Activated CD4-positive, alpha-beta T cell treated with anti-CD3 and anti-CD28 coated beads, Interleukin-2, amount 50 U/mL, for 48 hours (primary cell): ENCODE measurements around the gene STEAP3.

ENCODE experiments used
- DNase-seq, 2 experiments: peaks; one replicate each; pipeline ENCODE4 v3.0.0-alpha.2; 2020

Gene STEAP3

GRCh38 chr2:119249855-119250717 lies 26.5 kb downstream of the STEAP3 start:
- DNase-seq = no peak

DNA sequence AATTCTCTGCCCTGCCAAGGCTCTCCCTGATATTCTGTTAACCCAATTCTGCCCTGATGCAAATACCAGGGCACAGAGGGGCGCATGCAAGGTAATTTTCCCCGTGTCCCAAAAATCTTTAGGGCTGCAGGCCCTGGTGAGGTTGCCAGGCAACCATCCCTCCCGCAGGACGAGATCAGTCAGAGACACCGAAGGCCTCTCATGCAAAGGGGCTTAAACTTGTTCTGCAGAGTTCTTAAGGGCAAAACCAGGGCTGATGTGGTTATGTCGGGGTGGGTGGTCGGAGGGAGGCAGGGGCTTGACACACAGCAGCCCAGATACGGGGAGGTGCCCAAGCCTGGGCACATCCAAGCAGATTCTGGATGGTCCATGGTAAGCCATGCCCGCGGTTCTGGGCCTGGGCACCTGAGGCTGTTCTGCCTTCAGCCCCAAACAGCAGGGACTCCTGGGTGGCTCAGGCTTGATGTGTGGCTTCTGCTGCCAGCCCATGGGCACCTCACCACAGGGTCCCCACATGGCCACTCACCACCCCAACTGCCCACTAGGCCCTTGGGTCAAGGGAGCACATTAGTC lies 27.2 kb downstream of the STEAP3 start:
- DNase-seq = no peak

DNA sequence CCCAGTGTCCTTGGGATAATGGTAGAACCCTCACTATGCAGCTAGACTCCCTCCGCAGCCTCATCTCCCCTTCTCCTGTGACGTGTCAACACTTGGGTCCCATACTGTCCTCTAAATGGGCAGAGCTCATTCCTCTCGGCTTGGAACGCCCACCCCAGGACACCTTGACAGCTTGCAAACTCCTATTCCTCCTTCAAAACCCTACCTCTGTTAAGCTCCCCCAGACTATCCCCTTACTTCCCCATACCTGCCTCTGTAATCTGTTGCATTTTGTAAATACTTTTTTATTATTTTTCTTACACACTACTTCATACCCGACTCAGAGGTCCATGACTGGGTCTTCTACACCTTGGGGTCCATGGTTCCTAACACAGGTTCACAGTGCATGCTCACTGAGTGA lies 28.0 kb downstream of the STEAP3 start:
- no peak for DNase-seq

GRCh38 chr2:119252186-119253113 lies 28.8 kb downstream of the STEAP3 start:
- DNase-seq = no peak

GRCh38 chr2:119253114-119253702 lies 29.6 kb downstream of the STEAP3 start:
- DNase-seq = no peak

DNA sequence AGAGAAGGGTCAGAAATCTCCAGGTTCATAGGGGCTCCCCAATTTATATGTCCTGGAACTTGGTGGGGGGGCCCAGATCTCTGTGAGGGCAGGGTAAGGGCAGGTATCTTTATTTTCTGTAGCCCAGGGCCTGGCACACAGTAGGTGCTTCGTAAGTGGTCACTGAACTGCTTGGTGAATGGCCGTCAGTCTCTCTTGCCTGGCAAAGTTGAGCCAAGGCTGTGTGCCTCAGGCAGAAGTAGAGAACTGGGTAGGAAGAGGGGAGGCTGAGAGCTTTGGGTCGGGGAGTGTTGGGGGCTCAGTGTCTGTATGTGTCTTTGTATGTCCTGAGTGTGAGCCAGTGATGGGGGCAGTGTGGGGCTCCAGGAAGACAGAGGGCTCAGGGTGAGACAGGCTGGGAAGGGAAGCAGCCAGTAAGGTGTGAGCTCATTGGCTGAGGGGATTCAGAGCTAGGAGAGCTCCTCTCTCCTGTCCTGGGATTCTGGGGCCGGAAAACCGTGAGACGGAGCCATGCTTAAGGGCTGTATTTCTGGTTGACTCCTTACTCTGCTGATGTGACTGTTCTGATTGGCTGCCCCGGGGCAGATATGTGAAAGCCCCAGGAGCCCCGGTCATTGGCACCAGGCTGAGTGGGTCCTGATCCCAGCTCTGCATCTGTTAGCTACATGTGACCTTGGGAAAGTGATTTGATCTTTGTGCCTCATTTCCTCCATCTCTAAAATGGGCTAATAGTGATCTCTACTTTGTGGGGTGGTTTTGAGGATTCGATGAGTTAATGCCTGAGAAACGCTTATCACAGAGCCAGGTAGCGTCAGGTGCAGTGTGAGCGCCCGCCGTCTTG lies 30.3 kb downstream of the STEAP3 start:
- no peak for DNase-seq

- no peak for DNase-seq
These were observed 31.0 kb downstream of the STEAP3 start for GRCh38 chr2:119254601-119255080.

GRCh38 chr2:119255760-119256581 lies 32.3 kb downstream of the STEAP3 start:
- no peak for DNase-seq

- DNase-seq = no peak
These were observed 32.9 kb downstream of the STEAP3 start for GRCh38 chr2:119256582-119256921.

- DNase-seq = no peak
These were observed 33.6 kb downstream of the STEAP3 start for GRCh38 chr2:119257198-119257597.

DNA sequence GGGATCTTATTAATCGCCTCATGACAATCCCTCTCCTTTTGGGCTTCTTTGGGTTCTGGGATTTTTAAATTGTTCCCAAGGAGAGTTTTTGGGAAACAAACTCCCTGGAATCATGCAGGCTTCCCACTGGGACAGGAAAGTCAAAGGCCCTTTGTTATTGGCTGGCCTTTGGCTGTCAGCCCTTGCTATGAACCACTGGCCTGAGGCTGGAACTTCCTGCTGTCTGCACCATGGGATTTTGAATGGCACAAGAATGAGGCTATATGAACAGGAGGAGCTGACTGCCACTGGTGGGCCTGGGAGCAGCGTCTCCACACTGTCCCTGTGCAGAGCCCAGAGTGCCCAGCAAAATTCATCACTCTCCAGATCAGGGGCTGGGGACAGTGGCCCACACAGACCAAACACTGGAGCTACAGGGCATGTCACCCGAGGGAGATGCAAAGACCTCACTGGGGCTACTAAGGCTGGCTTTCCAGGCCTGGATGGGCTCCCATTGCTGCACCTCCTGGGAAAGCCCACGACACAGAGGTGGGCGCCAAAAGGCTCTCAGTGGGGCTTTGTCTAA lies 35.7 kb downstream of the STEAP3 start:
- DNase-seq = no peak

- DNase-seq = no peak
These were observed 37.2 kb downstream of the STEAP3 start for GRCh38 chr2:119260646-119261492.

GRCh38 chr2:119261493-119262225 lies 38.0 kb downstream of the STEAP3 start:
- no peak for DNase-seq

DNA sequence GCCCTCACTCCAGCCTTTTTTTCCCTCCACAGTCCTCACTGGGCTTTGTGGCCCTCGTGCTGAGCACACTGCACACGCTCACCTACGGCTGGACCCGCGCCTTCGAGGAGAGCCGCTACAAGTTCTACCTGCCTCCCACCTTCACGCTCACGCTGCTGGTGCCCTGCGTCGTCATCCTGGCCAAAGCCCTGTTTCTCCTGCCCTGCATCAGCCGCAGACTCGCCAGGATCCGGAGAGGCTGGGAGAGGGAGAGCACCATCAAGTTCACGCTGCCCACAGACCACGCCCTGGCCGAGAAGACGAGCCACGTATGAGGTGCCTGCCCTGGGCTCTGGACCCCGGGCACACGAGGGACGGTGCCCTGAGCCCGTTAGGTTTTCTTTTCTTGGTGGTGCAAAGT lies 39.4 kb downstream of the STEAP3 start:
- no peak for DNase-seq

DNA sequence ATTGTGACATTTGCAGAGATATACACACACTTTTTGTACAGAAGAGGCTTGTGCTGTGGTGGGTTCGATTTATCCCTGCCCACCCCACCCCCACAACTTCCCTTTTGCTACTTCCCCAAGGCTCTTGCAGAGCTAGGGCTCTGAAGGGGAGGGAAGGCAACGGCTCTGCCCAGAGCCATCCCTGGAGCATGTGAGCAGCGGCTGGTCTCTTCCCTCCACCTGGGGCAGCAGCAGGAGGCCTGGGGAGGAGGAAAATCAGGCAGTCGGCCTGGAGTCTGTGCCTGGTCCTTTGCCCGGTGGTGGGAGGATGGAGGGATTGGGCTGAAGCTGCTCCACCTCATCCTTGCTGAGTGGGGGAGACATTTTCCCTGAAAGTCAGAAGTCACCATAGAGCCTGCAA lies 40.0 kb downstream of the STEAP3 start:
- no peak for DNase-seq

DNA sequence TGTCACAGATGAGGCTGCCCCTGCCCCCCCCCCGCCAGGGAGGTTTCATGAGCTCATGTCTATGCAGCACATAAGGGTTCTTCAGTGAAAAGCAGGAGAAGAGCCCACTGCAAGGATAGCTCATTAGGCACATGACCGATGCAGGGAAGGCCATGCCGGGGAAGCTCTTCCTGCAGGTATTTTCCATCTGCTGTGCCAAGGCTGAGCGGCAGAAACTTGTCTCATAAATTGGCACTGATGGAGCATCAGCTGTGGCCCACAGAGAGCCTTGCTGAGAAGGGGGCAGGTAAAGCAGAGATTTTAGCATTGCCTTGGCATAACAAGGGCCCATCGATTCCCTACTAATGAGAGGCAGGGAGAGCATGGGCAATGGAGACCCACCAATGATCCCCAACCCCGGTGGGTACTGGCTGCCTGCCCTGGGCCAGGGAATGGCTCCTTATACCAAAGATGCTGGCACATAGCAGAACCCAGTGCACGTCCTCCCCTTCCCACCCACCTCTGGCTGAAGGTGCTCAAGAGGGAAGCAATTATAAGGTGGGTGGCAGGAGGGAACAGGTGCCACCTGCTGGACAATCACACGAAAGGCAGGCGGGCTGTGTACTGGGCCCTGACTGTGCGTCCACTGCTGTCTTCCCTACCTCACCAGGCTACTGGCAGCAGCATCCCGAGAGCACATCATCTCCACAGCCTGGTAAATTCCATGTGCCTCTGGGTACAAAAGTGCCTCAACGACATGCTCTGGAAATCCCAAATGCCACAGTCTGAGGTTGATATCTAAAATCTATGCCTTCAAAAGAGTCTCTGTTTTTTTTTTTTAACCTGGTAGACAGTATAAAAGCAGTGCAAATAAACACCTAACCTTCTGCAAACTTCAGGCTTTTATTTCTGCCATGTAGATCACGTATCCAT lies 41.4 kb downstream of the STEAP3 start:
- DNase-seq = peak; percentile 29 to 51

- DNase-seq = no peak
These were observed 42.0 kb downstream of the STEAP3 start for GRCh38 chr2:119265693-119266066.

DNA sequence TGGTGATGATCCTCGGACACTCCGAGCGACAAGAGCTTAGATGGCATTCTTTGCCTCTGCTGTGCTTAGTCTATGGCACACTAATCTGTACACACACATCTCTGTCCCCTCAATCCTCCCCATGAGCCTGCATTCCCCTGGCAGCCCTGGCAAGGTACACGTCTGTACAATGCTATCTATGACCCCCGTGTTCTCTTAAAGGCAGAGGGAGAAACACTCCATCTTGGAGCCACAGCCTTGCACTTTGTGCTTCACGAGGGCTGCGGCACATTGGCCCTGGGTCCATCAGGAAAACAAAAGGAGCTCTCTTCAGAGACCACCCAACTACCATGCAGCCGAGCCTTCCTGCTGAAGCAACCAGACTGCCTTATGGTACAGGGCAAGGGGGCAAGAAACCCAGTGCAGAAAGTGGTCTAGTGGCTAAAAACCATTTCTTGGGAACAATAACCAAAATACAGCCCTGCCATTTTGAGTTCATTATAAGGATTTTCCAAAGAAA lies 42.5 kb downstream of the STEAP3 start:
- no peak for DNase-seq
